Liver (tissue), 9 donors: Measurements from ENCODE around the gene TMEM126B. TPM values are rescaled to one million over a fixed set of nuclear protein-coding genes. Genes with fewer than 3 reads are reported as not detected.
"Not testable (repeated sequence)": the region's sequence is repeated elsewhere in the genome, so short reads cannot be mapped to it uniquely, and the experiment has no call there.

Source experiments
- DNase-seq: peaks from one replicate; pipeline ENCODE4 v3.0.0-alpha.2; 2017; ENCODE audit warnings: low spot score
- H3K27ac ChIP-seq, 2 donors: one replicate each; pipeline ENCODE4 v1.7.0; 2013; ENCODE audit warnings: inconsistent platforms in 2 of 2, low read length in 2 of 2, control low read depth in 1 of 2, low read depth in 1 of 2, mild to moderate bottlenecking in 1 of 2
- H3K27me3 ChIP-seq, 4 donors: one replicate each; pipeline versions ENCODE4 v1.6.1 to v1.7.0; 2013; ENCODE audit warnings: low read length in 3 of 4, inconsistent platforms in 1 of 4, mild to moderate bottlenecking in 1 of 4, moderate library complexity in 1 of 4; ENCODE audit not compliant: control insufficient read depth in 4 of 4, insufficient read depth in 4 of 4
- H3K36me3 ChIP-seq, 4 donors: one replicate each; pipeline versions ENCODE4 v1.6.1 to v1.7.0; 2013; ENCODE audit warnings: low read length in 3 of 4, mild to moderate bottlenecking in 3 of 4, low read depth in 1 of 4, moderate library complexity in 1 of 4; ENCODE audit not compliant: control insufficient read depth in 4 of 4, insufficient read depth in 3 of 4
- H3K4me1 ChIP-seq, 4 donors: one replicate each; pipeline versions ENCODE4 v1.6.1 to v1.7.0; 2013; ENCODE audit warnings: low read length in 3 of 4, mild to moderate bottlenecking in 3 of 4, moderate library complexity in 1 of 4; ENCODE audit not compliant: control insufficient read depth in 4 of 4, insufficient read depth in 4 of 4
- H3K4me3 ChIP-seq, 3 donors: one replicate each; pipeline versions ENCODE4 v1.6.1 to v1.7.0; 2013; ENCODE audit warnings: low read length in 3 of 3, control low read depth in 1 of 3, low read depth in 1 of 3, mild to moderate bottlenecking in 1 of 3
- H3K9ac ChIP-seq, 2 donors: one replicate each; pipeline ENCODE4 v1.7.0; 2013; ENCODE audit warnings: low read length in 2 of 2, mild to moderate bottlenecking in 2 of 2, moderate library complexity in 2 of 2, control low read depth in 1 of 2, low read depth in 1 of 2
- H3K9me3 ChIP-seq, 4 donors: one replicate each; pipeline versions ENCODE4 v1.6.1 to v1.7.0; 2013; ENCODE audit warnings: low read length in 3 of 4; ENCODE audit not compliant: control insufficient read depth in 4 of 4
- ATF3 ChIP-seq: IDR thresholded peaks from 2 replicates; pipeline ENCODE4 v1.6.1; 2016; ENCODE audit warnings: antibody characterized with exemption
- CTCF ChIP-seq: fragments of 150-350 bp; IDR thresholded peaks from 2 replicates; pipeline ENCODE4 v1.5.1; 2017; ENCODE audit warnings: improper control_type of control experiment, low read depth, low read length; ENCODE audit not compliant: missing input control
- EGR1 ChIP-seq, 2 donors: IDR thresholded peaks; 2 replicates each; pipeline ENCODE4 v1.6.1; 2016 to 2018; ENCODE audit warnings: antibody characterized with exemption in 2 of 2, low read depth in 2 of 2
- FOXA1 ChIP-seq: IDR thresholded peaks from 2 replicates; pipeline ENCODE4 v1.6.1; 2016; ENCODE audit warnings: antibody characterized with exemption
- FOXA2 ChIP-seq: IDR thresholded peaks from 2 replicates; pipeline ENCODE4 v1.6.1; 2016; ENCODE audit warnings: antibody characterized with exemption
- GABPA ChIP-seq, 2 donors: IDR thresholded peaks in 1 of 2; conservative IDR thresholded peaks in 1 of 2; 2 replicates each; pipeline ENCODE4 v1.6.1; 2016; ENCODE audit warnings: antibody characterized with exemption in 2 of 2, mild to moderate bottlenecking in 1 of 2, moderate library complexity in 1 of 2
- HNF4A ChIP-seq, 2 donors: conservative IDR thresholded peaks; 2 replicates each; pipeline ENCODE4 v1.6.1; 2016; ENCODE audit warnings: antibody characterized with exemption in 2 of 2, mild to moderate bottlenecking in 2 of 2
- HNF4G ChIP-seq: IDR thresholded peaks from 2 replicates; pipeline ENCODE4 v1.6.1; 2016; ENCODE audit warnings: antibody characterized with exemption
- JUND ChIP-seq, 2 donors: IDR thresholded peaks; 2 replicates each; pipeline ENCODE4 v1.6.1; 2016; ENCODE audit warnings: antibody characterized with exemption in 2 of 2
- NR2F2 ChIP-seq: IDR thresholded peaks from 2 replicates; pipeline ENCODE4 v1.6.1; 2016; ENCODE audit warnings: antibody characterized with exemption
- RAD21 ChIP-seq, 2 donors: IDR thresholded peaks; 2 replicates each; pipeline ENCODE4 v1.6.1; 2016; ENCODE audit warnings: antibody characterized with exemption in 2 of 2, mild to moderate bottlenecking in 2 of 2
- REST ChIP-seq: IDR thresholded peaks from 2 replicates; pipeline ENCODE4 v1.6.1; 2016; ENCODE audit warnings: antibody characterized with exemption, mild to moderate bottlenecking
- RXRA ChIP-seq, 2 donors: IDR thresholded peaks; 2 replicates each; pipeline ENCODE4 v1.6.1; 2017 to 2018; ENCODE audit warnings: antibody characterized with exemption in 2 of 2, mild to moderate bottlenecking in 1 of 2
- SP1 ChIP-seq: IDR thresholded peaks from 2 replicates; pipeline ENCODE4 v1.6.1; 2018; ENCODE audit warnings: antibody characterized with exemption, mild to moderate bottlenecking
- TAF1 ChIP-seq: conservative IDR thresholded peaks from 2 replicates; pipeline ENCODE4 v1.6.1; 2016; ENCODE audit warnings: antibody characterized with exemption, mild to moderate bottlenecking
- YY1 ChIP-seq: IDR thresholded peaks from 2 replicates; pipeline ENCODE4 v1.6.1; 2016; ENCODE audit warnings: antibody characterized with exemption, mild to moderate bottlenecking
- ZBTB33 ChIP-seq: IDR thresholded peaks from 2 replicates; pipeline ENCODE4 v1.6.1; 2016; ENCODE audit warnings: antibody characterized with exemption
- WGBS: extraction: QIAGEN DNeasy Blood & Tissue Kit; methylation state at CpG from one replicate; pipeline ENCODE4 v1.1.7; 2013; 5-methylcytosine and 5-hydroxymethylcytosine counted together
- polyA plus RNA-seq, 2 donors: library from polyadenylated mRNA; stranded (reverse) in 1 of 2; unstranded in 1 of 2; fragments of 200-250 nt in 1 of 2; fragments of >200 nt in 1 of 2; fragmentation: Nextera tagmentation in 1 of 2; extraction: Ambion mirVana in 1 of 2; gene quantifications; one replicate each; pipeline versions ENCODE4 v1.2.1 to v1.2.3, GENCODE V29; 2013 to 2015
- total RNA-seq, 2 donors: library from RNA; depleted of rRNA; stranded (reverse); fragments of >200 nt; gene quantifications; one replicate each; pipeline ENCODE4 v1.2.3, GENCODE V29; 2014
- TF ChIP-seq, protein P1 (sequence below): IDR thresholded peaks from 2 replicates; pipeline ENCODE4 v1.6.1; 2016; ENCODE audit warnings: antibody characterized with exemption
- donor health status: healthy.
- donor health status: healthy.
- donor health status: healthy.
- donor health status: healthy.
- donor health status: healthy.

Gene TMEM126B
- total and polyA plus RNA-seq, 4 donors: 20.0 to 32.3 (median 26.9) TPM

- not testable (repeated sequence) for H3K9ac ChIP-seq, H3K4me3 ChIP-seq, H3K36me3 ChIP-seq, DNase-seq, H3K27me3 ChIP-seq, H3K27ac ChIP-seq, H3K9me3 ChIP-seq, H3K4me1 ChIP-seq
- 80% methylated on average over 2 of the region's 2 CpGs for WGBS
Observed at GRCh38 chr11:85611643-85612042, 16.8 kb upstream of the TMEM126B start.

GRCh38 chr11:85619499-85619898, 8.9 kb upstream of the TMEM126B start:
- WGBS: 58% methylated on average over 6 of the region's 6 CpGs
- no peak overlapping the region for H3K9ac ChIP-seq
- no peak overlapping the region for H3K27ac ChIP-seq
- H3K9me3 ChIP-seq: no peaks in the 10 kb centered on the region
- no peaks in the 10 kb centered on the region for H3K27me3 ChIP-seq
- TF ChIP-seq NR2F2 (no peak), EGR1 (IDR thresholded peaks at IDR 0.05; ENCODE audit: low read depth in 2 of 2) (no peak), YY1 (no peak), FOXA2 (no peak), HNF4A (conservative IDR thresholded peaks at IDR 0.05) (peak in 1 of 2 donors; percentile 33), CTCF (no peak), ATF3 (no peak), REST (no peak), SP1 (no peak), RXRA (IDR thresholded peaks at IDR 0.05) (peak in 1 of 2 donors; percentile 49), TAF1 (no peak), RAD21 (IDR thresholded peaks at IDR 0.05) (no peak), FOXA1 (no peak), JUND (IDR thresholded peaks at IDR 0.05) (no peak), HNF4G (no peak), ZBTB33 (no peak), GABPA (IDR thresholded peaks at IDR 0.05 in 1 of 2, conservative IDR thresholded peaks at IDR 0.05 in 1 of 2) (peak in 1 of 2 donors; percentile 7)
- TF ChIP-seq, protein P1, sequence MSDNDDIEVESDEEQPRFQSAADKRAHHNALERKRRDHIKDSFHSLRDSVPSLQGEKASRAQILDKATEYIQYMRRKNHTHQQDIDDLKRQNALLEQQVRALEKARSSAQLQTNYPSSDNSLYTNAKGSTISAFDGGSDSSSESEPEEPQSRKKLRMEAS: no peak
- peaks cover 0 to 5% (median 0%) of the 10 kb centered on the region in 4 donors for H3K36me3 ChIP-seq
- H3K4me3 ChIP-seq: no peak overlapping the region
- DNase-seq: no peak
- peaks cover 0 to 2% (median 0%) of the 10 kb centered on the region in 4 donors for H3K4me1 ChIP-seq
